GM12873 (cell line): ENCODE measurements around the gene ATP10A.

ENCODE experiments used
- CTCF ChIP-seq: IDR thresholded peaks from 2 replicates; pipeline ENCODE4 v1.5.1; 2012; ENCODE audit warnings: low read depth, mild to moderate bottlenecking, moderate library complexity, low read length, control low read depth; ENCODE audit not compliant: insufficient read depth; ENCODE audit errors: missing control alignments

Gene ATP10A

GRCh38 chr15:25796395-25796794 is 66.7 kb downstream of the ATP10A start:
- TF ChIP-seq CTCF: no peak

DNA sequence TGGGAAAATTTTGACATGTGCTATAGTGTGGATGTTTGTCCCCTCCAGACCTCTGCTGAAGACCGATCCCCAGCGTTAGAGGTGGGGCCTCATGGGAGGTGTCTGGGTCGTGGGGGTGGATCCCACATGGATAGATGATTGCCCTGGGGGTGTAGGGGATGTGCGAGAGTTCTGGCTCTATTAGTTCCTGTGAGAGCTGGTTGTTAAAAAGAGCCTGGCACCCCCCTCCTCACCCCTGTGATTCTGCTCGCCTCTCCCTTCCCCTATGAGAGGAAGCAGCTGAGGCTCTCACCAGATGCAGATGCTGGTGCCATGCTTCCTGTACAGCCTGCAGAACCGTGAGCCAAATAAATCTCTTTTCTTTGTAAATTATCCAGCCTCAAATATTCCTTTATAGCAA is 67.4 kb downstream of the ATP10A start:
- no peak for TF ChIP-seq CTCF

GRCh38 chr15:25795061-25795460 is 68.1 kb downstream of the ATP10A start:
- no peak for TF ChIP-seq CTCF

- TF ChIP-seq CTCF: no peak
Measured at GRCh38 chr15:25793354-25794050, 69.6 kb downstream of the ATP10A start.

DNA sequence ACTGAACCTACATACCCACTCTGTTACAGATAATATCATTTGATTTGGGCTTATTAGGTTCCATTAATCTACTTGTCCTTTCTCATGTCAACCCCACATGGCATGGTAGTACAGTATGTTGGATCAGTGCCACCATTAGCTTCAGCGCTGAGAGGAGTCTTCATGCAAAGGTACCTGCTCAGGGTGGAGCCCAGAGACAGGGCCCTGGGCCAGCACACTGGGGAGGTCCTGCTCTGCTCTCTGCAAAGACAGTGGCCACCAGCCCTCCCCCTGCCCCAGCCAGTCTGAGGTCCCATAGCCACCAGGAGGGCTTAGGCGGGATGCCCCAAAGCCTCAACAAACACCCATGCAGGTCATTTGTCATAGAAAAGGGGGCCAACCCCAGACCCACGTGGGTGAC is 71.0 kb downstream of the ATP10A start:
- TF ChIP-seq CTCF: no peak

DNA sequence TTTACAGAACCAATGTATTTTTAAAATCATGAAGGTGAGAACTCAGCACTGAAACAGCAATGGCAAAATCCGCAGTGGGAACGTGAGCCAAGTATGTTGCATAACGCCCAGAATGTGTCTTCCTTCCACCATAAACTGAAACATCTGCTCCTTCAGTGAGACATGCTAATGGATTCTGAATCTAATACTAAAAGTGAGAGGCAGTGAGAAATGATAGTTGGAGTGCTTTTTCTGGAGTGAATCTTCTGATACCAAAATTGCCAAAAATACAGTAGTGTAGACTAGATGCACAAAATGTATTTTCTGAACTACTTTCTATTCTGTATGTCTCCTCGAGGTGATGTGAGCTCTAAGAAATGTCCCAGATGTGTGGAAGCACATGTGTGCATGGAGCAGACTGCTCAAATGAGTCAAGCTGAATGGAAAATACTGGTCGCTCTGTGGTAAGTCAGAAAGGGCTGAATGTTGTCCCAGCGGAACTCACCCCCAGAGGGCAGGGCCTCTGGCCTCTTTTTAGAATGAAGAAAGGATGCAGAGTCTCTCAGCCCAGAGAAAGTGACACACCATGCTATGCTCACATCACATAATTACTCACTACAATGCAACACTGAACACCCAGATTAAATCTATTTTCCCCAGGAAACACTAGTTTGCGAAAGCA is 73.0 kb downstream of the ATP10A start:
- TF ChIP-seq CTCF: no peak

- no peak for TF ChIP-seq CTCF
Measured at GRCh38 chr15:25789616-25789999, 73.5 kb downstream of the ATP10A start.
